BLaER1 (cell line): ENCODE results near the gene GOLIM4.

Experiments
- H3K27ac ChIP-seq: shearing (Covaris generic); formaldehyde crosslinking; 2 replicates; pipeline ENCODE4 v1.8.1; 2022
- H3K27me3 ChIP-seq: shearing (Covaris generic); formaldehyde crosslinking; 2 replicates; pipeline ENCODE4 v1.8.1; 2022
- H3K36me3 ChIP-seq: shearing (Covaris generic); formaldehyde crosslinking; 2 replicates; pipeline ENCODE4 v1.8.1; 2022
- H3K4me1 ChIP-seq: shearing (Covaris generic); formaldehyde crosslinking; 2 replicates; pipeline ENCODE4 v1.8.1; 2022
- H3K4me2 ChIP-seq: shearing (Covaris generic); formaldehyde crosslinking; 2 replicates; pipeline ENCODE4 v1.8.1; 2022
- H3K4me3 ChIP-seq: shearing (Covaris generic); formaldehyde crosslinking; 2 replicates; pipeline ENCODE4 v1.8.1; 2022
- H3K9ac ChIP-seq: shearing (Covaris generic); formaldehyde crosslinking; 2 replicates; pipeline ENCODE4 v1.8.1; 2022
- H3K9me3 ChIP-seq: shearing (Covaris generic); formaldehyde crosslinking; 2 replicates; pipeline ENCODE4 v1.8.1; 2022
- H4K20me1 ChIP-seq: shearing (Covaris generic); formaldehyde crosslinking; 2 replicates; pipeline ENCODE4 v1.8.1; 2022
- Cebpa-rat ChIP-seq: shearing (Covaris generic); IDR thresholded peaks from 2 replicates; pipeline ENCODE4 v1.8.1; 2022

Gene GOLIM4

DNA sequence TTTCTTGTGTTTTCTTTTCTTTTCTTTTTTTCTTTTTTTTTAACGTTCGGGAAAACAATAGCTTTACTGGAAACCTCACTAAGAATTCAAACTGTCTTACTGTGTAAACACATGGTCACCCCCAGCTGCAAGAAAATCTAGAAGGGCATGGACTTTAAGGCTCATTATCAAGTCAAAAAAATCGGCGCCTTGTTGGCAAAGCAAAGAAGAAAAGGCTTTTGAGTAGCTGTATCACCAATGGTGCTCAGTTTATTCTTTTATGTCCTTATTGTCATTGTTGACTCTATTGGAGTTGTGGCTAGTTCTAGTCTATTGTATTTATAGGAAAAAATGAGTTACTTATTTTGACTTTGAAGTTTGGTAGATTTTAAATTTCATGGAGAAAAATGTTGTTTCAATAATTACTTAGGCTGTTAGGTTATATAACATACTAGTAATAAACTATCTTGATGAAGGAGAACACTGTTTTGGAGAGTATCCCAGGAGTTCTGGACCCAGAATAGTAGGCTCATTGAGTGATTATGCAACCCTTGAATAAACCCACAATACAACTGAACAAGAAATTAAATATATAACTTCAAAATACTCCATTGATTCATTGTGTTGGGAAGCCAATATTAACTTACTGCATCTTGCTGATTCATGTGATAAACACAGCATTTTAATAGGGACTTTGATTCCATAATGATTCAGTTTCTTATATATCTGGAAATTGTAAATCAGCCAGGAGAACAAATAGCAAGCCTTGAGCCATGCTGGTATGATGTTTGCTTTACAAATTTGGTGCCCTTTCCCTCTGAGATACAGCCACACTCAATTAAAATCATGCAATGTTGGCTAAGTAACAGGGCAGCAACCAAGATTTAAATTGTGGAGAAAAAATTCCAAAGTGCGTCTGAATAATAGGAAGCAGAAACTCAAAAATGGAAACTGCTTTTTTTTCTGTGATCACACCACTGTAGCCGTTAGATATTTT lies 27.8 kb upstream of the GOLIM4 start:
- Histone ChIP-seq H4K20me1 (no peaks in the 10 kb centered on the region), H3K4me2 (no peak overlapping the region), H3K4me3 (no peak overlapping the region), H3K9me3 (peaks cover 15% of the 10 kb centered on the region), H3K27me3 (no peaks in the 10 kb centered on the region), H3K27ac (no peak overlapping the region), H3K36me3 (no peaks in the 10 kb centered on the region), H3K9ac (no peak overlapping the region), H3K4me1 (no peaks in the 10 kb centered on the region)
- no peak for TF ChIP-seq Cebpa-rat

DNA sequence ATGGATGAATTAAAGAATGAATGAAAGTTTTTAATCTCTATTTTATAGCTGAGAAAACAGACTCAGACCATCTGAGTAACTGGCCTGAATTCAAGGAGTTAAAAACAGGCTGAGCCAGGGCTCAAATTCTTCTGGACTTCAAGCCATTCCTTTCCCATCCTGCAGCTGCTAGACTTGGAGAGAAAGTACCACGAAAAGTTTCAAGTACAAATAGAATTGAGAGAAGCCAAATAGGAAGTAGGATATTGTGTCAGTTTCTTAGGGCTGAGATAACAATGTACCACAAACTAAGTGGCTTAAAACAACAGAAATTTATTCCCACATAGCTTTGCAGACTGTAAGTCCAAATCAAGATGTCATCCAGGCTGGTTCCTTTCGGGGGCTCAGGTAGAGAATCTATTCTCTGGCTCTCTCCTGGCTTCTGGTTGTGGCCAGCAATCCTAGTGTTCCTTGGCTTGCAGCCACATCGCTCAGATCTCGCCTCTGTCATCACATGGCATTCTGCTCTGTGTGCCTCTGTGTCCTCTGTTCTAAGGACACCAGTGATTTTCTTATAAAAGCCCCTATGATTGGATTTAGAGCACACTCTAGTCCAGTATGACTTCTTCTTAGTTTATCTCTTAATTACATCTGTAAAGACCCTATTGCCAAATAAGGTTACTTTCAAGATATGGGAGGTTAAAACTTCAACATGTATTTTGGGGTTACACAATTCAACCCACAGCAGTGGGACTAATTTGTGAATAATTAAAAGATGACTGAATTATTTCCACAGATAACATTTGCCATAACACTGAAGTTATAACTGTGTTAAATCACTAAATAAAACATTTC lies 25.7 kb upstream of the GOLIM4 start:
- Histone ChIP-seq H3K9me3 (no peaks in the 10 kb centered on the region), H3K4me1 (no peaks in the 10 kb centered on the region), H3K4me2 (no peak overlapping the region), H3K9ac (no peak overlapping the region), H4K20me1 (no peaks in the 10 kb centered on the region), H3K4me3 (no peak overlapping the region), H3K27ac (no peak overlapping the region), H3K27me3 (no peaks in the 10 kb centered on the region), H3K36me3 (no peaks in the 10 kb centered on the region)
- no peak for TF ChIP-seq Cebpa-rat

DNA sequence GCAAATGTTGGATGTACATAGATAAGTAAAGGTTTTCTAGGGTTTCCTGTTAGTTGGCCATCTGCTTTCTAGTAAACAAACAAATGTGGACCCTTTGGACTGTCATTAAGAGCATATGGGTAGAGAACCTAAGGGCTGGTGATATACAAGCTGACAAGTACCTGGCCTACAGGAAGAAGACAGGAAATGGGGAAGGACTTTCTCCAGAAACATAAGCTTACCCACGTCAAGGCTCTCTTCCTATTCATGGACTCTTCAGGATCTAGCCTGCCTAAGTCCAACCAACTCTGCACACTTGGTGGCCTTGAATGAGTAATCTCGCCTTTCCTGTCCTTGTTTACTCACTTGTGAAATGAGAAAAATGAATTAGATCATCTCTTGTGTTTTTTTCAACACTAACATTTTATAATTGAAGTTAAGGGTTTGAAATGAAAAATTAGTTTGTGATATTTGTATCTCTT lies 22.2 kb upstream of the GOLIM4 start:
- H3K27me3 ChIP-seq: no peaks in the 10 kb centered on the region
- no peak for TF ChIP-seq Cebpa-rat
- no peaks in the 10 kb centered on the region for H3K9me3 ChIP-seq
- no peak overlapping the region for H3K4me2 ChIP-seq
- H3K4me3 ChIP-seq: no peak overlapping the region
- no peaks in the 10 kb centered on the region for H3K36me3 ChIP-seq
- no peaks in the 10 kb centered on the region for H3K4me1 ChIP-seq
- no peaks in the 10 kb centered on the region for H4K20me1 ChIP-seq
- no peak overlapping the region for H3K27ac ChIP-seq
- no peak overlapping the region for H3K9ac ChIP-seq

DNA sequence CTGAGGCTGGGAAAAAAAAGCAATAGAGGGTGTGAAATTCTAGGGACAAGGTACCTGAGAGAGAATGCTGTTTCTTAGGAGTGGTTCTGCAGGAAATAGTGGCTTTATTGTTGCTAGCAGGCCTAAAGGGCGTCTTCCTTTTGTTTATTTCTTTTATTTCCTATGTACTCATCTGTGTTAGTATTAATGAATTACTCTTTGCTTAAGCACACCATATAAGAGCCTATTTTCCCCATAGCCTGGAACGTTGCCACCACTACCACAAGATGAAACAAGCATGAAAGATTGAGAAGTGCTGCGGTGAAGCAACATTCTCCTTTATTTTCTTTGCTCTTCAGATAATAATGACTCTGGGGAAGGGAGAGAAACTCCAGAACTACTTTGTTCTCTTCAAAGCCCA lies 21.3 kb upstream of the GOLIM4 start:
- H3K36me3 ChIP-seq: no peaks in the 10 kb centered on the region

DNA sequence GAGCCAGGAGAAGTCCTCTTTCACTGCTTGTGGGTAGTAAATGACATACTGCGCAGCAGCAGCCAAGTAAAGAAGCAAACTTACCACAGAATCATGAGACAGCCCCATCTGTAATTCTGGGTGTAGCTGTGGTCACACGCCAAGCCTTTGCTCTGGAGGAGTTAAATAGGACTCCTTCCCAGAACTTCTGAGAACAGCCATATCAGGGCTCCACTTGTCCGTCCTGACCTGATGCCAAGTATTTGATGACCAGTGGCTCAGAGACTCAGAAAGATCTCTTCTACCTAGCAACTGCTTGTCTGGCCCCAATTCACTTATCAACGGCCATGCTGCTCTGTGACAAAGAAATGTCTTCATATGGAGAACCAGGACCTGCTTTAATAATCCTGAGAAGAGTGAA lies 20.6 kb upstream of the GOLIM4 start:
- no peak for TF ChIP-seq Cebpa-rat
- Histone ChIP-seq H4K20me1 (no peaks in the 10 kb centered on the region), H3K4me3 (no peak overlapping the region), H3K27ac (no peak overlapping the region), H3K9me3 (no peaks in the 10 kb centered on the region), H3K4me1 (no peaks in the 10 kb centered on the region), H3K9ac (no peak overlapping the region), H3K36me3 (no peaks in the 10 kb centered on the region), H3K27me3 (no peaks in the 10 kb centered on the region), H3K4me2 (no peak overlapping the region)

More for the DNA sequence above, 21.3 kb upstream of the GOLIM4 start:
- Histone ChIP-seq H4K20me1 (no peaks in the 10 kb centered on the region), H3K9me3 (no peaks in the 10 kb centered on the region), H3K27ac (no peak overlapping the region), H3K4me2 (no peak overlapping the region), H3K9ac (no peak overlapping the region), H3K4me3 (no peak overlapping the region), H3K27me3 (no peaks in the 10 kb centered on the region), H3K4me1 (no peaks in the 10 kb centered on the region)
- TF ChIP-seq Cebpa-rat: no peak

DNA sequence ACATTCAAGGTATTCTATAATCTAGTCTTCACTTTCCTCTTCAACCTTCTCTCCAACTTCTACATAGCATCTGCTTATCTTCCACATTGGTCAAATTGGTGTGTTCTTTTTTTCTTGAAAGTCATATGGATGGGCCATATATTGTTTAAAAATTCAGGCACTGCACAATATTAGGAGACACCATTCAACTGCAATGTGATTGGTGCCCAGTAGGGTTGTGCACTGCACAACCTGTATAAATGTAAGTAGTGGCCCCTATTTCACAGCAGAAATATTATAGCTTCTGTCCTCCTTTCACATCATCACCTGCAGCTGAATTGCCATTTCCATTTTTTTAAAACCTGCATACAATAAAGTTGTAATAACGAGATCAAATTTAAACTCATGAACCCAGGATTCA lies 18.1 kb upstream of the GOLIM4 start:
- no peaks in the 10 kb centered on the region for H3K9me3 ChIP-seq
- no peak overlapping the region for H3K9ac ChIP-seq
- H3K4me2 ChIP-seq: no peak overlapping the region
- H4K20me1 ChIP-seq: no peaks in the 10 kb centered on the region
- no peak overlapping the region for H3K27ac ChIP-seq
- H3K27me3 ChIP-seq: no peaks in the 10 kb centered on the region
- no peak for TF ChIP-seq Cebpa-rat
- no peaks in the 10 kb centered on the region for H3K36me3 ChIP-seq
- no peak overlapping the region for H3K4me3 ChIP-seq
- no peaks in the 10 kb centered on the region for H3K4me1 ChIP-seq

DNA sequence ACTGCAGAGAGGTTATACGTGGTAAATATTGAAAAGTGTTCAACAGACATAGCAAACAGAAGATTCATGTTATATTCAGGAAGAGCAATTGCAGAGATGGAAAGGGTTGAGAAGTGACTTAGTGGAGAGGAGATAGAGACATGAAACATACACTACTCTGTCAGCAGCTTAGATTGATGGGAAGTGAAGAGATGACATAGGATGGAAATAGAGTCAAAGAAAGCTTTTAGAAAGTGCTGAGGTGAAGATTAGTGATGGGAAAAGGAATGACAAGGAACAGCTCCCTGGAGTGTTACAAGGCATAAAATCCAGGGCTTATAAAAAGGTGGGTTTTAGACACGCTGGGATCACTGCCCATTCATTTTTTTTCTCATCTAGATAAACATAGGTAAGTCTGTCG lies 17.2 kb upstream of the GOLIM4 start:
- no peaks in the 10 kb centered on the region for H3K9me3 ChIP-seq
- no peak for TF ChIP-seq Cebpa-rat

DNA sequence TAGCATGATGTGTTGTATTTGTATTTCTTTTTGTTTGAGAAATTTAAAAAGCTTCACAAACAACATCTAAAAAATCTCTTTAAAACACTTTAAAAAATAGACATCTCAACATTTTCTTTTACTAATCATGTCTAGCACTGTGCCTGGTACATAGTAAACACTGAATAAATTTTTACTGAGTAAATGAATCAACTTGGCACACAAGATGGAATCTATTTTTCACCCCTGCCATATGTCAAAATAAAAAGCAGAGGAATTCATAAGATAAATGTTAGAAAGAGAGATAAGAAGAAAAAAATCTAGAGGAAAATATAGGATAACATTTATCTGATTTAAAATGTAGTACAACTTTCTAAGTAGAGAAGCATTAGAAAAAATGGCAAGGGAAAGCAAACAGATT lies 8.6 kb upstream of the GOLIM4 start:
- H3K9ac ChIP-seq: no peak overlapping the region
- H4K20me1 ChIP-seq: no peaks in the 10 kb centered on the region
- H3K9me3 ChIP-seq: no peaks in the 10 kb centered on the region
- no peak overlapping the region for H3K27ac ChIP-seq
- H3K4me1 ChIP-seq: no peaks in the 10 kb centered on the region
- no peaks in the 10 kb centered on the region for H3K27me3 ChIP-seq
- no peaks in the 10 kb centered on the region for H3K36me3 ChIP-seq
- H3K4me3 ChIP-seq: no peak overlapping the region
- TF ChIP-seq Cebpa-rat: no peak
- no peak overlapping the region for H3K4me2 ChIP-seq

More for the DNA sequence above, 17.2 kb upstream of the GOLIM4 start:
- no peaks in the 10 kb centered on the region for H4K20me1 ChIP-seq
- H3K27me3 ChIP-seq: no peaks in the 10 kb centered on the region
- no peak overlapping the region for H3K9ac ChIP-seq
- H3K4me2 ChIP-seq: no peak overlapping the region
- H3K27ac ChIP-seq: no peak overlapping the region
- no peaks in the 10 kb centered on the region for H3K4me1 ChIP-seq
- no peaks in the 10 kb centered on the region for H3K36me3 ChIP-seq
- H3K4me3 ChIP-seq: no peak overlapping the region

DNA sequence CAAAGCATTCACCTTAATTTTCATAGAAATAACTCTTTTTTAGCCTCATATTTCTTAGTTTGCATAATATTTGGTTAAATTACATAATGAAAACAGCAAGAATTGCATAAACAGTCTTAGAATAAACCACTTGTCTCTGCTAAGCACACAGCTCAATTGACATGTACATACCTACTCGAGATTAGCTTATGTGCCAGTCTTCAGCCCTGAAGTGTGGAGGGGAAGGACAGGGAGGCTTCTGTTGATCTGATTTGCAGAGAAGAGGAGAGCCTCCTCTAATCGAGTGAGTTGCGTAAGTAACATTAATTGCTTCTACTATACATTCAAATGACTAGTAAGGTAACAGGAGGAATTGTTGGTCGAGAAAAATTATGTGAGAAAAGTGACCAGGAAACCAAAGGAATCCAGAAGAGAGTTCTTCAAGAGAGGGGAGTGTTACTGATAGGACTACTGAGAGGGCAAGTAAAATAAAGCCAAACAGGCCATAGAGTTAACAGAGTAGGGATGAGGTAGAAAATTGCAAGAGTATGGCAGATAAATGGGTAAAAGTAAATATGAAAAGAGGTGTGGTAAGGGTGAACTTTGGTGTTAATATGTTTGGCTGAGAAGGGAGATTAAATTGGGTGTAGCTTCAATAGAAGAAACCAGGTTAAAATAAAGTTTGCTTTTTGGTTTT lies 7.1 kb upstream of the GOLIM4 start:
- Histone ChIP-seq H3K27ac (no peak overlapping the region), H3K4me2 (no peak overlapping the region), H3K27me3 (no peaks in the 10 kb centered on the region), H3K9ac (no peak overlapping the region), H3K9me3 (no peaks in the 10 kb centered on the region), H3K4me3 (no peak overlapping the region), H3K36me3 (no peaks in the 10 kb centered on the region), H3K4me1 (no peaks in the 10 kb centered on the region), H4K20me1 (no peaks in the 10 kb centered on the region)
- no peak for TF ChIP-seq Cebpa-rat
